H9 (cell line): ENCODE data around the gene ECE1. TPM values are rescaled to one million over a fixed set of nuclear protein-coding genes. Genes with fewer than 3 reads are reported as not detected.
A peak's percentile ranks its signal among the peaks of the same experiment; 100 is the strongest.

Source experiments
- DNase-seq: peaks from one replicate; pipeline ENCODE4 v3.0.0-alpha.2; 2017
- H2AFZ ChIP-seq: one replicate; pipeline ENCODE4 v1.6.1; 2013; ENCODE audit warnings: mild to moderate bottlenecking, low read length, control low read depth, moderate library complexity
- H2AK5ac ChIP-seq: 2 replicates; pipeline ENCODE4 v1.6.1; 2013; ENCODE audit warnings: low read length, control low read depth, mixed read lengths; ENCODE audit not compliant: insufficient read length
- H2BK120ac ChIP-seq: one replicate; pipeline ENCODE4 v1.6.1; 2013; ENCODE audit warnings: low read depth, mild to moderate bottlenecking, low read length, control low read depth, inconsistent platforms; ENCODE audit not compliant: poor library complexity, severe bottlenecking
- H2BK12ac ChIP-seq: 2 replicates; pipeline ENCODE4 v1.6.1; 2013; ENCODE audit warnings: low read length, control low read depth, mixed read lengths, low read depth; ENCODE audit not compliant: insufficient read length
- H2BK15ac ChIP-seq: 2 replicates; pipeline ENCODE4 v1.6.1; 2013; ENCODE audit warnings: low read depth, low read length, control low read depth
- H2BK20ac ChIP-seq: one replicate; pipeline ENCODE4 v1.6.1; 2013; ENCODE audit warnings: low read depth, mild to moderate bottlenecking, low read length, control low read depth, inconsistent platforms; ENCODE audit not compliant: poor library complexity, severe bottlenecking
- H2BK5ac ChIP-seq: 2 replicates; pipeline ENCODE4 v1.6.1; 2013; ENCODE audit warnings: low read length, control low read depth, mixed read lengths; ENCODE audit not compliant: insufficient read length
- H3K14ac ChIP-seq: 2 replicates; pipeline ENCODE4 v1.6.1; 2013; ENCODE audit warnings: low read length, control low read depth; ENCODE audit not compliant: insufficient read depth
- H3K18ac ChIP-seq: 2 replicates; pipeline ENCODE4 v1.6.1; 2013; ENCODE audit warnings: low read depth, mild to moderate bottlenecking, mixed read lengths, low read length, control low read depth; ENCODE audit not compliant: insufficient read length
- H3K23ac ChIP-seq: 2 replicates; pipeline ENCODE4 v1.6.1; 2013; ENCODE audit warnings: low read length, control low read depth, mixed read lengths, low read depth; ENCODE audit not compliant: insufficient read length
- H3K23me2 ChIP-seq: 2 replicates; pipeline ENCODE4 v1.6.1; 2013; ENCODE audit warnings: low read depth, mild to moderate bottlenecking, mixed read lengths, low read length, control low read depth; ENCODE audit not compliant: insufficient read length, poor library complexity, severe bottlenecking
- H3K27ac ChIP-seq: 2 replicates; pipeline ENCODE4 v1.5.1; 2013; ENCODE audit warnings: low read length, control low read depth, mixed read lengths, low read depth; ENCODE audit not compliant: insufficient read length
- H3K27me3 ChIP-seq: 2 replicates; pipeline ENCODE4 v1.6.1; 2013; ENCODE audit warnings: low read length, control low read depth, inconsistent platforms; ENCODE audit not compliant: insufficient read depth
- H3K4ac ChIP-seq: 2 replicates; pipeline ENCODE4 v1.6.1; 2013; ENCODE audit warnings: low read depth, mild to moderate bottlenecking, control low read depth, inconsistent platforms, low read length, moderate library complexity
- H3K4me1 ChIP-seq: 2 replicates; pipeline ENCODE4 v1.6.1; 2013; ENCODE audit warnings: low read length, control low read depth, inconsistent platforms; ENCODE audit not compliant: insufficient read depth
- H3K4me2 ChIP-seq: 2 replicates; pipeline ENCODE4 v1.6.1; 2013; ENCODE audit warnings: low read length, control low read depth, mixed read lengths; ENCODE audit not compliant: insufficient read length, insufficient read depth
- H3K56ac ChIP-seq: 2 replicates; pipeline ENCODE4 v1.6.1; 2013; ENCODE audit warnings: low read depth, mild to moderate bottlenecking, mixed read lengths, low read length, control low read depth; ENCODE audit not compliant: insufficient read length
- H3K79me1 ChIP-seq: 2 replicates; pipeline ENCODE4 v1.6.1; 2013; ENCODE audit warnings: low read depth, mild to moderate bottlenecking, moderate library complexity, low read length, control low read depth, inconsistent platforms; ENCODE audit not compliant: insufficient read depth, poor library complexity, severe bottlenecking
- H3K79me2 ChIP-seq: 2 replicates; pipeline ENCODE4 v1.6.1; 2013; ENCODE audit warnings: low read length, control low read depth, inconsistent platforms; ENCODE audit not compliant: insufficient read depth
- H3K9ac ChIP-seq: 2 replicates; pipeline ENCODE4 v1.6.1; 2013; ENCODE audit warnings: low read length, control low read depth, mixed read lengths; ENCODE audit not compliant: insufficient read length; ENCODE audit errors: extremely low read depth
- H3K9me3 ChIP-seq: one replicate; pipeline ENCODE4 v1.6.1; 2013; ENCODE audit warnings: low read depth, low read length, inconsistent platforms; ENCODE audit not compliant: control insufficient read depth
- H3T11ph ChIP-seq: one replicate; pipeline ENCODE4 v1.6.1; 2013; ENCODE audit warnings: mild to moderate bottlenecking, low read length, control low read depth, inconsistent platforms
- H4K20me1 ChIP-seq: one replicate; pipeline ENCODE4 v1.6.1; 2013; ENCODE audit not compliant: control insufficient read depth, insufficient read length, insufficient read depth
- H4K5ac ChIP-seq: 2 replicates; pipeline ENCODE4 v1.6.1; 2013; ENCODE audit warnings: low read depth, mild to moderate bottlenecking, mixed read lengths, low read length, control low read depth; ENCODE audit not compliant: insufficient read length
- H4K8ac ChIP-seq: replicated peaks from 2 replicates; pipeline ENCODE4 v1.6.1; 2013; ENCODE audit warnings: low read length, control low read depth, mixed read lengths, low read depth; ENCODE audit not compliant: insufficient read length
- H4K91ac ChIP-seq: 2 replicates; pipeline ENCODE4 v1.6.1; 2013; ENCODE audit warnings: low read depth, mild to moderate bottlenecking, moderate library complexity, mixed read lengths, low read length, control low read depth; ENCODE audit not compliant: insufficient read length
- H3K27ac Mint-ChIP-seq, 3 experiments: 2 replicates in 2 of 3; 3 replicates in 1 of 3; pipeline ENCODE4 v1.8.0; 2020 to 2021; ENCODE audit warnings: mixed read lengths in 3 of 3, mild to moderate bottlenecking in 1 of 3, moderate library complexity in 1 of 3
- H3K27me3 Mint-ChIP-seq: 2 replicates; pipeline ENCODE4 v1.8.0; 2021; ENCODE audit warnings: low read depth, mild to moderate bottlenecking, moderate library complexity, mixed read lengths
- H3K36me3 Mint-ChIP-seq, 3 experiments: 2 replicates in 2 of 3; 3 replicates in 1 of 3; pipeline ENCODE4 v1.8.0; 2020 to 2021; ENCODE audit warnings: low read depth in 3 of 3, mixed read lengths in 3 of 3; ENCODE audit not compliant: insufficient read depth in 1 of 3
- H3K4me1 Mint-ChIP-seq, 2 experiments: 2 replicates each; pipeline ENCODE4 v1.8.0; 2020; ENCODE audit warnings: mixed read lengths in 2 of 2
- H3K4me3 Mint-ChIP-seq, 2 experiments: 2 replicates in 1 of 2; 3 replicates in 1 of 2; pipeline ENCODE4 v1.8.0; 2020 to 2021; ENCODE audit warnings: mild to moderate bottlenecking in 2 of 2, mixed read lengths in 2 of 2, moderate library complexity in 1 of 2
- H3K9me3 Mint-ChIP-seq, 2 experiments: 2 replicates in 1 of 2; 3 replicates in 1 of 2; pipeline ENCODE4 v1.8.0; 2020; ENCODE audit warnings: mild to moderate bottlenecking in 2 of 2, mixed read lengths in 2 of 2, moderate library complexity in 1 of 2
- CTCF ChIP-seq: fragments of 200-600 bp; sonication (generic); conservative IDR thresholded peaks from 3 replicates; pipeline ENCODE4 v1.8.0; 2021; ENCODE audit warnings: antibody characterized with exemption, mild to moderate bottlenecking
- WGBS: extraction: QIAGEN DNeasy Blood & Tissue Kit; methylation state at CpG from one replicate; pipeline ENCODE4 v1.1.7; 2013; ENCODE audit warnings: missing lambda C conversion rate, low lambda C conversion rate, mixed read lengths; ENCODE audit not compliant: insufficient read length; ENCODE audit errors: extremely low coverage; 5-methylcytosine and 5-hydroxymethylcytosine counted together
- total RNA-seq: library from RNA; stranded (reverse); gene quantifications from 2 replicates; pipeline ENCODE4 v1.2.1, GENCODE V29; 2021

Gene ECE1
- total RNA-seq, 1 experiment from 2014 or later: 31.1 TPM

GRCh38 chr1:21264898-21265297, 25.4 kb downstream of the ECE1 start:
- Histone ChIP-seq H2BK5ac (no peak overlapping the region), H4K91ac (no peak overlapping the region), H3K9ac (no peak overlapping the region), H3K79me2 (no peaks in the 10 kb centered on the region), H3T11ph (no peak overlapping the region), H3K9me3 (no peaks in the 10 kb centered on the region), H3K18ac (no peak overlapping the region), H3K27me3 (no peaks in the 10 kb centered on the region), H2BK15ac (no peak overlapping the region), H3K56ac (no peak overlapping the region), H2AK5ac (no peak overlapping the region), H4K20me1 (peaks cover 2% of the 10 kb centered on the region), H3K4ac (no peak overlapping the region), H3K27ac (no peak overlapping the region), H3K23me2 (no peaks in the 10 kb centered on the region), H4K8ac (no peak overlapping the region), H2BK12ac (no peak overlapping the region), H2AFZ (no peak overlapping the region), H3K14ac (no peak overlapping the region), H3K4me2 (no peak overlapping the region), H3K23ac (no peak overlapping the region), H4K5ac (no peak overlapping the region), H2BK20ac (no peak overlapping the region), H3K4me1 (peaks cover 10% of the 10 kb centered on the region), H2BK120ac (no peak overlapping the region), H3K79me1 (no peaks in the 10 kb centered on the region)
- Mint-ChIP-seq H3K27ac (peak overlapping the region in 1 of 3 experiments; percentile 6; a peak in 2 of 7 replicates), H3K27me3 (no peaks in the 10 kb centered on the region), H3K4me1 (peaks cover 24 to 27% of the 10 kb centered on the region in 2 experiments), H3K36me3 (peaks cover 12 to 26% (median 18%) of the 10 kb centered on the region in 3 experiments), H3K9me3 (peaks cover 0 to 3% of the 10 kb centered on the region in 2 experiments; a peak in 1 of 5 replicates), H3K4me3 (no peak overlapping the region)
- DNase-seq: no peak
- WGBS: no CpG with 5 or more reads among the region's 4 CpGs
- TF ChIP-seq CTCF: no peak
